ENCODE measurements around the gene JARID2.

JARID2 gene

GRCh38 chr6:15376900-15377487 is 131.1 kb downstream of the JARID2 start:
- no peak for DNase-seq (ENCODE audit: low spot score)

- DNase-seq (ENCODE audit: low spot score), result no peak
Measured at GRCh38 chr6:15378272-15378671, 132.4 kb downstream of the JARID2 start.

- DNase-seq (ENCODE audit: low spot score), result no peak
Measured at GRCh38 chr6:15378866-15379265, 133.0 kb downstream of the JARID2 start.

- DNase-seq (ENCODE audit: low spot score), result no peak
Measured at GRCh38 chr6:15380351-15380750, 134.5 kb downstream of the JARID2 start.

GRCh38 chr6:15382089-15382488 is 136.2 kb downstream of the JARID2 start:
- DNase-seq (ENCODE audit: low spot score), result no peak

- no peak for DNase-seq (ENCODE audit: low spot score)
Measured at GRCh38 chr6:15382712-15383111, 136.8 kb downstream of the JARID2 start.

- no peak for DNase-seq (ENCODE audit: low spot score)
Measured at GRCh38 chr6:15384901-15385300, 139.0 kb downstream of the JARID2 start.

- DNase-seq (ENCODE audit: low spot score), result no peak
Measured at GRCh38 chr6:15385521-15385920, 139.7 kb downstream of the JARID2 start.

GRCh38 chr6:15386110-15386755 is 140.4 kb downstream of the JARID2 start:
- DNase-seq (ENCODE audit: low spot score), result no peak

- DNase-seq (ENCODE audit: low spot score), result no peak
Measured at GRCh38 chr6:15386756-15387112, 140.9 kb downstream of the JARID2 start.

GRCh38 chr6:15387118-15387517 is 141.2 kb downstream of the JARID2 start:
- DNase-seq (ENCODE audit: low spot score), result no peak

GRCh38 chr6:15389084-15389764 is 143.4 kb downstream of the JARID2 start:
- DNase-seq (ENCODE audit: low spot score), result no peak

- DNase-seq (ENCODE audit: low spot score), result peak; percentile 17
Measured at GRCh38 chr6:15389765-15390723, 144.2 kb downstream of the JARID2 start.

- no peak for DNase-seq (ENCODE audit: low spot score)
Measured at GRCh38 chr6:15391500-15391899, 145.6 kb downstream of the JARID2 start.

- no peak for DNase-seq (ENCODE audit: low spot score)
Measured at GRCh38 chr6:15392182-15392581, 146.3 kb downstream of the JARID2 start.

GRCh38 chr6:15393605-15394004 is 147.7 kb downstream of the JARID2 start:
- DNase-seq (ENCODE audit: low spot score), result no peak

GRCh38 chr6:15395087-15395486 is 149.2 kb downstream of the JARID2 start:
- DNase-seq (ENCODE audit: low spot score), result no peak

GRCh38 chr6:15396808-15397207 is 150.9 kb downstream of the JARID2 start:
- no peak for DNase-seq (ENCODE audit: low spot score)

- DNase-seq (ENCODE audit: low spot score), result no peak
Measured at GRCh38 chr6:15398633-15399275, 152.9 kb downstream of the JARID2 start.

GRCh38 chr6:15399641-15400470 is 154.0 kb downstream of the JARID2 start:
- DNase-seq (ENCODE audit: low spot score), result no peak

GRCh38 chr6:15400572-15401004 is 154.7 kb downstream of the JARID2 start:
- no peak for DNase-seq (ENCODE audit: low spot score)

Data from CD4-positive, alpha-beta T cell treated with Interleukin-2 at 100 ng/mL for 4 hours (primary cell).